ENCODE results near the gene OR2V2.

Gene OR2V2

DNA sequence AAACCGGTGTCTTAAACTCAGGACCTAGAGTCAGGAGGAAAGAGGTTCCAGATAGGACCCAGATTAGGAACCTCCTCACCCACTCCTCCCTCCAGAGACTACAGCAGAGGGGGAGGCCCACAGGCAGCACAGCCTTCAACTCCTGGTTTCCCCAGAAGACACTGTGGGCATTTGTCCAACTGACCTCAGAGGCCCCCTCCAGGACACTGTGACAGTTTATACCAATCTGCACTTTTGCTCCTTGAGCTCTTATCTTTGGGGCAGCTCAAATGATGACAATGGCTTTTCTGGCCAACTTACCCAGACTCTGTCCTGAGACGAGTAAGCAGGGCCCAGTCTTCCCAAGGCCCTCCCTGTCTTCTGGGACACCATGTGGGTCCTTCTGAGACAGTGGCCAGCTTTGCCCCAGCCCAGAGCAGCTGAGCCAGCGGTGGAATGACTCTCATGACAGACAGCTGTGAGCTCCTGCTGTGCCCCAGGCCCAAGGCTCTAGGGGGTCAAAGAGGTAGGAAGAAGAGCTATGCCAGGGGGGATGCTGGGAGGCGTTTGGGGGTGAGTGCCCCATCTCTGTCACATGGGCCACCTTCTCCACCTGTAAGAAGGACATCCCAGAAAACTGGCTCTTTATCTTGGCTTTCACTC, 14.3 kb downstream of the OR2V2 start:
- ATAC-seq, result no peak

DNA sequence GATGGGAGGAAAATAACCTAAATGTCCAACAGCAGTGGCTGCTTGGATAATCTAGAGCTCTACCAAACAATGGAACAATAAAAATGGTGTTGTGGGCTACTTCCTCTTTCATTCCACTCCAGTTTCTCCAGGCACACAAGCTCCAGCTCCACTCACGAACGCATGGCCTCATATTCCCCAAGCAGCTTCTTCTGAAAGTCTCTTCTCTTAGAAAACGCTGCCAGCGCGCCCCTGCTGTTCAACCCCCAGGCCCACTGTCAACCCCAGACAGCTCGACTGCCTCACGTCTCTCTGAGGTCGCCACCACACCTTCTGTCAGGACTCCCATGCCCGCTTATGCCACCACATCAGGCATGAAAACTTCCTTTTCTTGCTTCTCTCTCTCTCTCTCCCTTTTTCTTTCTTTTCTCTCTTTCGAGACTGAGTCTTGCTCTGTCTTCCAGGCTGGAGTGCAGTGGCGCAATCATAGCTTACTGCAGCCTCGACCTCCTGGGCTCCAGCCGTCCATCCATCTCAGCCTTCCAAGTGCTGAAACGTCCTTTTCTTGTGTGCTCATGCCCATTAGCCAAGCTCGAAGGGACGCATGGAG, 16.2 kb downstream of the OR2V2 start:
- TF ChIP-seq ISL1 (CRISPR knock-in tag; IDR thresholded peaks at IDR 0.05), result no peak
- no peak for TF ChIP-seq ZNF8 (CRISPR knock-in tag; IDR thresholded peaks at IDR 0.05)
- TF ChIP-seq ESRRG (CRISPR knock-in tag; IDR thresholded peaks at IDR 0.05), result no peak
- no peak for TF ChIP-seq ARNTL (CRISPR knock-in tag; IDR thresholded peaks at IDR 0.05; ENCODE audit: borderline replicate concordance, low read depth)
- TF ChIP-seq, protein P1, sequence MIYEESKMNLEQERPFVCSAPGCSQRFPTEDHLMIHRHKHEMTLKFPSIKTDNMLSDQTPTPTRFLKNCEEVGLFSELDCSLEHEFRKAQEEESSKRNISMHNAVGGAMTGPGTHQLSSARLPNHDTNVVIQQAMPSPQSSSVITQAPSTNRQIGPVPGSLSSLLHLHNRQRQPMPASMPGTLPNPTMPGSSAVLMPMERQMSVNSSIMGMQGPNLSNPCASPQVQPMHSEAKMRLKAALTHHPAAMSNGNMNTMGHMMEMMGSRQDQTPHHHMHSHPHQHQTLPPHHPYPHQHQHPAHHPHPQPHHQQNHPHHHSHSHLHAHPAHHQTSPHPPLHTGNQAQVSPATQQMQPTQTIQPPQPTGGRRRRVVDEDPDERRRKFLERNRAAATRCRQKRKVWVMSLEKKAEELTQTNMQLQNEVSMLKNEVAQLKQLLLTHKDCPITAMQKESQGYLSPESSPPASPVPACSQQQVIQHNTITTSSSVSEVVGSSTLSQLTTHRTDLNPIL (CRISPR knock-in tag; IDR thresholded peaks at IDR 0.05; ENCODE audit: low read depth), result no peak
- ATAC-seq, result no peak

More for the DNA sequence above, 14.3 kb downstream of the OR2V2 start:
- TF ChIP-seq ZNF8 (CRISPR knock-in tag; IDR thresholded peaks at IDR 0.05) (no peak), ZNF70 (CRISPR knock-in tag; IDR thresholded peaks at IDR 0.05) (no peak), ESRRG (CRISPR knock-in tag; IDR thresholded peaks at IDR 0.05) (no peak), BACH2 (CRISPR knock-in tag; IDR thresholded peaks at IDR 0.05; ENCODE audit: borderline replicate concordance) (no peak), PPARA (CRISPR knock-in tag; IDR thresholded peaks at IDR 0.05; ENCODE audit: borderline replicate concordance) (no peak), ZNF565 (CRISPR knock-in tag; conservative IDR thresholded peaks at IDR 0.05; ENCODE audit: low read depth) (no peak), RARB (CRISPR knock-in tag; IDR thresholded peaks at IDR 0.05) (no peak), TCF4 (CRISPR knock-in tag; IDR thresholded peaks at IDR 0.05; ENCODE audit: borderline replicate concordance) (no peak), GLIS3 (CRISPR knock-in tag; IDR thresholded peaks at IDR 0.05) (no peak), ZC3H10 (CRISPR knock-in tag; IDR thresholded peaks at IDR 0.05) (no peak)
- TF ChIP-seq, protein P2, sequence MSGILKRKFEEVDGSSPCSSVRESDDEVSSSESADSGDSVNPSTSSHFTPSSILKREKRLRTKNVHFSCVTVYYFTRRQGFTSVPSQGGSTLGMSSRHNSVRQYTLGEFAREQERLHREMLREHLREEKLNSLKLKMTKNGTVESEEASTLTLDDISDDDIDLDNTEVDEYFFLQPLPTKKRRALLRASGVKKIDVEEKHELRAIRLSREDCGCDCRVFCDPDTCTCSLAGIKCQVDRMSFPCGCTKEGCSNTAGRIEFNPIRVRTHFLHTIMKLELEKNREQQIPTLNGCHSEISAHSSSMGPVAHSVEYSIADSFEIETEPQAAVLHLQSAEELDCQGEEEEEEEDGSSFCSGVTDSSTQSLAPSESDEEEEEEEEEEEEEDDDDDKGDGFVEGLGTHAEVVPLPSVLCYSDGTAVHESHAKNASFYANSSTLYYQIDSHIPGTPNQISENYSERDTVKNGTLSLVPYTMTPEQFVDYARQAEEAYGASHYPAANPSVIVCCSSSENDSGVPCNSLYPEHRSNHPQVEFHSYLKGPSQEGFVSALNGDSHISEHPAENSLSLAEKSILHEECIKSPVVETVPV (CRISPR knock-in tag; IDR thresholded peaks at IDR 0.05), result no peak
- TF ChIP-seq, protein P3, sequence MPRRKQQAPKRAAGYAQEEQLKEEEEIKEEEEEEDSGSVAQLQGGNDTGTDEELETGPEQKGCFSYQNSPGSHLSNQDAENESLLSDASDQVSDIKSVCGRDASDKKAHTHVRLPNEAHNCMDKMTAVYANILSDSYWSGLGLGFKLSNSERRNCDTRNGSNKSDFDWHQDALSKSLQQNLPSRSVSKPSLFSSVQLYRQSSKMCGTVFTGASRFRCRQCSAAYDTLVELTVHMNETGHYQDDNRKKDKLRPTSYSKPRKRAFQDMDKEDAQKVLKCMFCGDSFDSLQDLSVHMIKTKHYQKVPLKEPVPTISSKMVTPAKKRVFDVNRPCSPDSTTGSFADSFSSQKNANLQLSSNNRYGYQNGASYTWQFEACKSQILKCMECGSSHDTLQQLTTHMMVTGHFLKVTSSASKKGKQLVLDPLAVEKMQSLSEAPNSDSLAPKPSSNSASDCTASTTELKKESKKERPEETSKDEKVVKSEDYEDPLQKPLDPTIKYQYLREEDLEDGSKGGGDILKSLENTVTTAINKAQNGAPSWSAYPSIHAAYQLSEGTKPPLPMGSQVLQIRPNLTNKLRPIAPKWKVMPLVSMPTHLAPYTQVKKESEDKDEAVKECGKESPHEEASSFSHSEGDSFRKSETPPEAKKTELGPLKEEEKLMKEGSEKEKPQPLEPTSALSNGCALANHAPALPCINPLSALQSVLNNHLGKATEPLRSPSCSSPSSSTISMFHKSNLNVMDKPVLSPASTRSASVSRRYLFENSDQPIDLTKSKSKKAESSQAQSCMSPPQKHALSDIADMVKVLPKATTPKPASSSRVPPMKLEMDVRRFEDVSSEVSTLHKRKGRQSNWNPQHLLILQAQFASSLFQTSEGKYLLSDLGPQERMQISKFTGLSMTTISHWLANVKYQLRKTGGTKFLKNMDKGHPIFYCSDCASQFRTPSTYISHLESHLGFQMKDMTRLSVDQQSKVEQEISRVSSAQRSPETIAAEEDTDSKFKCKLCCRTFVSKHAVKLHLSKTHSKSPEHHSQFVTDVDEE (CRISPR knock-in tag; IDR thresholded peaks at IDR 0.05), result no peak

DNA sequence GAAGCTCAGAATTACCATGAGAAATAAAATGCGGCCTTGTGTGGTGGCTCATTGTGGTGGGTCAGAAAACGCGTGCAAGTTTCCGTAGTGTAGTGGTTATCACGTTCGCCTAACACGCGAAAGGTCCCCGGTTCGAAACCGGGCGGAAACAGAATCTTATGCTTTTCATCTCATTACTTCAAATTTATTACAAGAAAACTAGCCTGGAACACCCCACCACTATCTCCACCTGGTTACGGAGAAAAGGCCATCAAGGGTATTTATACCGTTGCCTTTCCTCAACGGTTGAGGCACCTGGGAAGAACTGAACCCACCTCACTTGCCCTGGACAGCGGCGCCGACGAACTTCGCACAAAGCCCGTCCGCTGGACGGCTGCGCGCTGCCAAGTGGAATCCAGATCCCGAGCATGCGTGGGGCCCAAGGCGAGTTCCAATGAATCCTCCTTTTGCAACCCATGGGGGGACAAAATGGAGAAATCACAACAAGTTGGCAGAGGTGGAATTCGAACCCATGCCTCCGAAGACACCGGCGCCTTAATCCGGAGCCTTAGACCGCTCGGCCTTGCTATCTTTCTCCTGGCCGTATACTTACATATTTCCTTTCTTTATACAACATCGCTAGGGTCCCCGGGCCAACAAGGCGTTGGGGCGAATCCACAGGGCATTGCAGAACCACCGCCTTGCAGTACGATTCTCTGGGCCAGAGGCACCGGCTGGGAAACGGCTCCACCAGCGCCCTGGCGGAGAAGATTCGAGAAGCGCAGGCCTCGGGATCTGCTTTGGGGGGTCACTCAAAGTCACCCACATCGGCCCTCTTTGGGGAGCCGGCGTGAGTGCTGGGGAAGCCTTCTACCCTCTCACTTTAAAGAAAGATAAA, 16.9 kb downstream of the OR2V2 start:
- TF ChIP-seq ZFP30 (CRISPR knock-in tag; IDR thresholded peaks at IDR 0.05) (no peak), GLIS3 (CRISPR knock-in tag; IDR thresholded peaks at IDR 0.05) (no peak), TOX (CRISPR knock-in tag; IDR thresholded peaks at IDR 0.05; ENCODE audit: borderline replicate concordance) (no peak), ZFP3 (CRISPR knock-in tag; IDR thresholded peaks at IDR 0.05) (no peak)
- no peak for ATAC-seq

DNA sequence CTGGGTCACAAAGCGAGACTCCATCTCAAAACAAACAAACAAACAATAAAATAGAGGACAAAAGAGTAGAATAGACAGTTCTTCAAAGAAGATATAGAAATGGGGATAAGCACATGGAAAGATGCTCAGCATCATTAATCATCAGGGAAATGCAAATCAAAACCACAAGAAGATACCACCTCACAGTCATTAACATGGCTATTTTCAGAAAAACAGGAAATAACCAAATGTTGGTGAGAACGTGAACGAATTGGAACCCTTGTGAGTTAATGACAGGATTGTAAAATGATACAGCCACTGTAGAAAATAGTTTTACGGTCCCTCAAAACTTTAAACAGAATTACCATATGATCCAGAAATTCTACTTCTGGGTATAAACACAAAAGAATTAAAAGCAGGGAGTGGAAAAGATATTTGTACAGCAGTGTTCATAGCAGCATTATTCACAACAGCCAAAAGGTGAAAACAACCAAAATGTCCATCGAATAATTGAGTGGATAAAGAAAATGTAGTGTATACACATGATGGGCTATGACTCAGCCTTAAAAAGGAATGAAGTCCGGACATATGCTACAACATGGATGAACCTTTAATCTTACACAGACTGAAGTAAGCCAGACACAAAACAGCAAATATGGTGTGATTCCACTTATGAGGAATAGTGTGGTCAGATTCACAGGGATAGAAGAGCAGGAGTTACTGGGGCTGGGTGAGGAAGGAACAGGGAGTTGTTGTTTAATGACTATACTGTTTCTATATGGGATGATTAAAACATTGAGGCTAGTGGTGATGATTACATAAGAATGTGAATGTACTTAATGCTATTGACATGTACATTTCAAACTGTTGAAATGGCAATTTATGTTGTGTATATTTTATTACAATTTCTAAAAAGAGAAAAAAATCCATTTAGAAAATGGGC, 19.7 kb downstream of the OR2V2 start:
- TF ChIP-seq RARB (CRISPR knock-in tag; IDR thresholded peaks at IDR 0.05), result no peak
- peak; percentile 67; the same call in 1 of the 2 replicates for TF ChIP-seq ZNF70 (CRISPR knock-in tag; IDR thresholded peaks at IDR 0.05)
- no peak for TF ChIP-seq ARNTL (CRISPR knock-in tag; IDR thresholded peaks at IDR 0.05; ENCODE audit: borderline replicate concordance, low read depth)
- no peak for TF ChIP-seq ISL1 (CRISPR knock-in tag; IDR thresholded peaks at IDR 0.05)
- TF ChIP-seq TOX (CRISPR knock-in tag; IDR thresholded peaks at IDR 0.05; ENCODE audit: borderline replicate concordance), result no peak
- no peak for TF ChIP-seq GLIS3 (CRISPR knock-in tag; IDR thresholded peaks at IDR 0.05)
- no peak for TF ChIP-seq ZC3H10 (CRISPR knock-in tag; IDR thresholded peaks at IDR 0.05)
- TF ChIP-seq ZNF565 (CRISPR knock-in tag; conservative IDR thresholded peaks at IDR 0.05; ENCODE audit: low read depth), result no peak
- ATAC-seq, result no peak
